Mucosa of descending colon (tissue), 3 donors: ENCODE results near the gene SLC32A1. TPM values are rescaled to one million over a fixed set of nuclear protein-coding genes. Genes with fewer than 3 reads are reported as not detected.
A peak's percentile ranks its signal among the peaks of the same experiment; 100 is the strongest.

Experiments
- ATAC-seq: fragments of 200-7000 bp; cut with Tn5 transposase; one replicate; pipeline ENCODE4 v1.9.1; 2020; ENCODE audit warnings: mild to moderate bottlenecking, moderate library complexity
- DNase-seq, 3 donors: peaks; one replicate each; pipeline ENCODE4 v3.0.0-alpha.2; 2020
- H3K36me3 ChIP-seq: fragments of 200-600 bp; one replicate; pipeline ENCODE4 v1.8.0; 2021; ENCODE audit warnings: low read depth, mild to moderate bottlenecking
- H3K4me1 ChIP-seq: fragments of 200-600 bp; one replicate; pipeline ENCODE4 v1.8.0; 2021; ENCODE audit warnings: low read depth, mild to moderate bottlenecking
- H3K4me3 ChIP-seq: fragments of 200-600 bp; one replicate; pipeline ENCODE4 v1.8.0; 2021; ENCODE audit warnings: mild to moderate bottlenecking
- H3K9me3 ChIP-seq: fragments of 200-600 bp; one replicate; pipeline ENCODE4 v1.8.0; 2021; ENCODE audit warnings: mild to moderate bottlenecking
- CTCF ChIP-seq: fragments of 200-600 bp; IDR thresholded peaks from one replicate; pipeline ENCODE4 v1.8.0; 2022; ENCODE audit warnings: antibody characterized with exemption, mild to moderate bottlenecking
- intact Hi-C, 2 donors: fragments of 100-400 bp; cut with DNase I in 1 of 2; cut with micrococcal nuclease in 1 of 2; formaldehyde crosslinking; loops; one replicate each; pipeline versions ENCODE4 v1.11.0 to v1.11.1; 2022; cut with DNase I, micrococcal nuclease
- long read RNA-seq, 2 donors: library from polyadenylated mRNA; unstranded; transcript quantifications; one replicate each; pipeline ENCODE4 v2.0.0, GENCODE V29; 2019 to 2021
- total RNA-seq, 3 donors: library from RNA; stranded (reverse); fragmentation: NEBNext Ultra II Directional in 2 of 3; extraction: Animal tissue kit (Norgen Biotek cat#: 25700) in 2 of 3; gene quantifications; one replicate each; pipeline versions ENCODE4 v1.2.1 to v1.2.4, GENCODE V29; 2021 to 2023
- donor health status: DM: no; HTN: no; CAD: no; lungs with moderate emphysema.
- donor health status: DM: no; HTN: no; CAD: no.
- donor health status: DM: no; HTN: yes; CAD: no.

Gene SLC32A1
- total RNA-seq, result under 1 TPM in 1 of 3 donors, not detected in 2; 0.17 TPM
- long read RNA-seq, donor 1, result 0 reads
- long read RNA-seq, donor 2, result 0 reads

- Histone ChIP-seq H3K4me1 (no peaks in the 10 kb centered on the region), H3K9me3 (no peaks in the 10 kb centered on the region), H3K36me3 (no peaks in the 10 kb centered on the region), H3K4me3 (no peak within 1 kb of the TSS)
- no peak for TF ChIP-seq CTCF
- ATAC-seq (no peak), DNase-seq (no peak)
- intact Hi-C loops, result no loop called here
Measured at GRCh38 chr20:38723848-38724625, at the start of gene SLC32A1. SLC32A1 (plus strand) TSS chr20:38724486; CDS start chr20:38724725, 239 bp downstream.

GRCh38 chr20:38674765-38675133 lies 49.5 kb upstream of the SLC32A1 start:
- DNase-seq, result no peak
- TF ChIP-seq CTCF, result no peak
- no peak overlapping the region for H3K4me3 ChIP-seq
- no peaks in the 10 kb centered on the region for H3K36me3 ChIP-seq
- no peaks in the 10 kb centered on the region for H3K9me3 ChIP-seq
- ATAC-seq, result no peak
- intact Hi-C loops, result no loop called here
- peaks cover 5% of the 10 kb centered on the region for H3K4me1 ChIP-seq

- DNase-seq (no peak), ATAC-seq (no peak)
- TF ChIP-seq CTCF, result no peak
- Histone ChIP-seq H3K4me1 (peaks cover 5% of the 10 kb centered on the region), H3K36me3 (no peaks in the 10 kb centered on the region), H3K9me3 (no peaks in the 10 kb centered on the region), H3K4me3 (no peak overlapping the region)
- intact Hi-C loops, result no loop called here
Measured at GRCh38 chr20:38676576-38676975, 47.7 kb upstream of the SLC32A1 start.

- no peak for ATAC-seq
- DNase-seq, result peak in 1 of 3 donors; percentile 42
- no peak for TF ChIP-seq CTCF
- Histone ChIP-seq H3K4me1 (no peaks in the 10 kb centered on the region), H3K4me3 (no peak overlapping the region), H3K9me3 (no peaks in the 10 kb centered on the region), H3K36me3 (no peaks in the 10 kb centered on the region)
- intact Hi-C loops, result no loop called here
Measured at GRCh38 chr20:38680500-38681306, 43.6 kb upstream of the SLC32A1 start.

- ATAC-seq, result no peak
- intact Hi-C loops, result no loop called here
- Histone ChIP-seq H3K36me3 (no peaks in the 10 kb centered on the region), H3K4me1 (no peaks in the 10 kb centered on the region), H3K9me3 (no peaks in the 10 kb centered on the region), H3K4me3 (no peak overlapping the region)
- TF ChIP-seq CTCF, result no peak
- DNase-seq, result no peak
Measured at GRCh38 chr20:38685271-38685670, 39.0 kb upstream of the SLC32A1 start.
